GM19328 (cell line): ENCODE data around the gene FGF13.

Experiments used
- ATAC-seq: cut with Tn5 transposase; IDR thresholded peaks from one replicate; pipeline ENCODE4 v1.9.1; 2021; ENCODE audit warnings: mild to moderate bottlenecking, moderate library complexity; ENCODE audit not compliant: unreplicated experiment

The FGF13 gene

DNA sequence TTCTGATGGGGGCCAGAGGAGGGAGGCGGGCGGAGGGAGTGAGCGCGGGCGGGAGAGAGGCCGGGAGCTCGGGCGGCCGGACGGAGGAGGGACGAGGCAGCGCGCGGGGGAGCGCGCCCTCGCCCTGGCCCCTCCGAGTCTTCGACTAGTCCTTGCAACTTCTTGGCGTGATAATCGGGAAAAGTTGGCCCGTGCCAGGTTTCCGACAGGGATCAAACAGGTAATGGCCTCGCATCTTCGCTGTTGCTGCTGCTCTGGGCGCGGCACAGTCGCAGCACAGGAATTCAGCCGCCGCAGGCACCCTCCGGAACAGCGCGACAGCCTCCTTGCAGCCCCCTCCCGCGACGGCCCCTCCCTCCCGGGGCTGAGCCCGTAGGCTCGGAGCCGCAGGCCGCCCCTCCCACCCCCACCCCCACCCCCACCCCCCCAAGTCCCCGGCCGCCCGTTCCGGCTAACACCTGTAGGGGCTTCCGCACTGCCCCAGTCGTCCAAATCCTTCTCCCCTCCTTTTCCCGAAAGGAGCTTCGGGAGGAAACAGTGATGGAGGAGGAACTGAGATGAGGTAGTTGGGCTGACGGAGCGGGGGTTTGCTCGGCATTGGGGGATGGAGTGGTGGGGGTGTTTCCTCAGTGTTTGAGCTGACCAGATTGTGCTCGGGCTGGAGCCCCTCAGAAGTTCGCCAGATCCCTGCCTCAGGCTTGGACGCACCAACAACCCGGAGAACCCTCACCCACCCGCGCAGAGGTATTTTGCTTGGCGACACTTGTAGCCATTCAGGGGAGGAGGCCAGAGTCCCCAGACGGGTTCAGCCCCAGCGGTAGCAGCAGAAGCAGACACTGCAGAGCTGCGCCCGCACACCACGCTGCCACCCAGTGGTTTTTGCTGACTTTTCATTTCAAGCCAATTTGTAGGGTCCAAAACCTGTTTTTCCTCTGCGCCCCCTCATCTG is at the start of gene FGF13:
Gene FGF13 (minus strand): TSS at position 319 of the 949 bp plus-strand sequence. CDS start 714 bp downstream, outside the sequence.
- ATAC-seq: no peak

DNA sequence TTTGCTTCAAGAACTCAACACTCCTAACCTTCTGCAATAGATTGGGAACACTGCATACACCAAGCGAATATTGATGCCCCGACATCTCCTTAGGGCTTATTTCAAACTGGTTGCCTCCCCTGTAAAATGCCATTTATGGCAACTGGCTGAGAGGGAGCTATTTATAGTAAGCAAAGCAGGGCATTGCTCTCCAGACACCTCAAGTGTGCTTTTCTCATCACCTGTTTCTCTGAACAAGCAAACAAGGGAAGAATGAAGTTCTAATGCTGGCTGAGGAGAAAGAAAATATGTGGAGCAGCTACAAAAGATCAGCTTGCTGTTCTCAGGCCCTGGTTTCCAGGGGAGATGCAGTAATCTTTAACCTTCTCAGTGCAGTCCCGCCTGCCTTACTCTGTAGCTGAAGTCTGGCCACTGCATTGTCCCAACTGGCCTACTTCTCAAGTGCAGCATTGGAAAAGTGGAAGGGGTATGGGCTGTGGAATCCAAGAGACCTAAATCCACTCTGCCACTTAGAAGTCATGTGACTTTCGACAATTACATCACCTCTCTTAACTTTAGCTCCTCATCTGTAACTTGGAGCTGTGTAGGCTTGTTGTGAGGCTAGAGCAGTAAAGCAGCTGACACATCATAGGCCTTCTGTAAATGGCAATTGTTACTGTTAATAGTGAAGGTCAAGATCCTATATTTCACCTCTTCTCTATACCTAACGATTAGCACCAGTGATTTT is 47.9 kb upstream of the FGF13 start:
- no peak for ATAC-seq

GRCh38 chrX:138756234-138756633 is 44.7 kb upstream of the FGF13 start:
- no peak for ATAC-seq

GRCh38 chrX:138754861-138755260 is 43.3 kb upstream of the FGF13 start:
- no peak for ATAC-seq

DNA sequence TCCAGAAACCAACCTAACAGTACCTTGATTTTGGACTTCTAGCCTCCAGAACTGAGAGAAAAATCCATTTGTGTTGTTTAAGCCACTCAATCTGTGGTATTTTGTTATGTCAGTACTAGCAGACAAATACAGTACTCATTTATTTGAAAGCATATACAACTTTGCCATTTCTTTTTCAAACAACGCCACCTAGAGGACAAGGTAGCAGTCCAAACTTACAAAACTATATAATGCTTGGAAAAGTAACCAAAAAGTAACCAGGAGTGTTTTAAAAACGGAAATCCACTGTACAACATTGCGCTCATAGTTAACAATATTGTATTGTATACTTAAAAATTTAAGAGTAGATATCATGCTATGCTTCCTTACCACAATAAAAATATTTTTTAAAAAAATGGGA is 37.0 kb upstream of the FGF13 start:
- no peak for ATAC-seq

GRCh38 chrX:138745196-138745595 is 33.7 kb upstream of the FGF13 start:
- ATAC-seq: no peak

DNA sequence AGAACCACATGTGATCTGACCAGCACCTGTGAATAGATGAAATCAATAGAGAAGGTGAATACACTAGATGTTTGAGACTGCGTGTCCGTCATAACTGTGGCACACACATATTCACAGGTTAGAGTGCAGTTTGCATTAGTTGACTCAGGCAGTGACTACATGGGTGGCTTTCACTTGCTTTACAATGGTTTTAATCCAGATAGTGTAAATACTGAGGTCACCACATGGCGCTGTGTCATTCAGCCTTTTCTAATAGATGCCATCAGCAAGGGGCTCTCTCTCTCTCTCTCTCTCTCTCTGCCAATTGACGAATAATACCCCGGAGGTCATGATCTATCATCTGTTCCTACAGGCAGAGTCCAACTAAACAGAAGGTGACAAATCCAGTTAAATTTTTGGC is 30.7 kb upstream of the FGF13 start:
- ATAC-seq: no peak

DNA sequence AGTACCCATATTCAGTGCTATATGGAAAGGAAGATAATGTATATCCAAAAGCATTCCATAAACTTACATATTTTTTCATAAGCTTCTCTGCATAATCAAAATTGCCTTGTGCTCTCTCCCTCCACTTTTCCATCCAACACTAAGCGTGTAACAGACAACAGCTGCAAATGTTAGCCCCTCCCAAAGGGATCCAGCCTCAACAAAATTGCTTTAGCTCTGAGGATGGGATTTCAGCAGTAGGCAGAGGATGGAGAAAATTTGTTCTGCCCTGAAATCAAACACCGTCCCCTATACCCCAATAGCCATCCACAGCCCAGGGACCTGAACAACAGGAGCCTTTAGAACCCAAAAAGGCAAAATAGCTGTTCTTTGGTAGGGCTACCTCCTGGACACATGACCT is 28.8 kb upstream of the FGF13 start:
- ATAC-seq: no peak

GRCh38 chrX:138723301-138723700 is 11.8 kb upstream of the FGF13 start:
- no peak for ATAC-seq

DNA sequence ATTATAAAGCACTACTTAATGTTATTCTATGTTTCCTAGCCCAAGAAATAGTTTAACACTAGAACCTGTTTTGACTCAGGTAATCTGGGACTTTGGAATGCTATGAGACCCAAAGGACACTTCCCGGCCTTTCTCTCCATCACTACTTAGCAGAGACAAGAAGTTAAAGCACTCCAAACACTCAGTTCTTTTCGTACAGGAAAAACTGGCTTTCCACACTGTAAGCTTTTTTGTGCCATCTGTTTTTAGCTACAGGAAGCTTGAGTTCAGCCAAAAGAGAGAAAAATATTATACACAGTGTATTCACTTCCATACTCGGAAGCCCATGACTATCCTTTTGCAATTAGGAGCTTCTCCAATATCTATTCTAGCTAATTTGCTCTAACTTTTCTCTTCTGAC is 7.9 kb upstream of the FGF13 start:
- no peak for ATAC-seq

DNA sequence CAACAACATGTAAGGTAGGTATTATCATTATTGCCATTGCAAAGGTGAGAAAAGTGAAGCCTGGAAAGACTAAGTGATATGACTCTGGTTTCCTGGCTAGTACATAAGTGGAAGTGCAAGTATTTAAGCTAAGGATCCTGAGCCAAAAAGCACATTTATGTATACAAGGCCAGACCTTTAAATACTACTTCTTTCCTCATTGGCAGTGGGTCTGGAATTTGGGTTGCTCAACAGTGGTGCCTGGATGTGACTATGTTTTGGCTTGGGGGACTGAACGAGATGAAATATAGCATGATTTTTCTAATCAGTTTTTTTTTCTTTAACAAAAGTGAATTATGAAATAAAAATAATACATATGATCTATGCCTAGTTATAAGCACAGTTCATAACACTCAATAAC is 7.4 kb upstream of the FGF13 start:
- ATAC-seq: no peak

GRCh38 chrX:138710866-138711341 is 613 bp downstream of the FGF13 start:
- no peak for ATAC-seq

DNA sequence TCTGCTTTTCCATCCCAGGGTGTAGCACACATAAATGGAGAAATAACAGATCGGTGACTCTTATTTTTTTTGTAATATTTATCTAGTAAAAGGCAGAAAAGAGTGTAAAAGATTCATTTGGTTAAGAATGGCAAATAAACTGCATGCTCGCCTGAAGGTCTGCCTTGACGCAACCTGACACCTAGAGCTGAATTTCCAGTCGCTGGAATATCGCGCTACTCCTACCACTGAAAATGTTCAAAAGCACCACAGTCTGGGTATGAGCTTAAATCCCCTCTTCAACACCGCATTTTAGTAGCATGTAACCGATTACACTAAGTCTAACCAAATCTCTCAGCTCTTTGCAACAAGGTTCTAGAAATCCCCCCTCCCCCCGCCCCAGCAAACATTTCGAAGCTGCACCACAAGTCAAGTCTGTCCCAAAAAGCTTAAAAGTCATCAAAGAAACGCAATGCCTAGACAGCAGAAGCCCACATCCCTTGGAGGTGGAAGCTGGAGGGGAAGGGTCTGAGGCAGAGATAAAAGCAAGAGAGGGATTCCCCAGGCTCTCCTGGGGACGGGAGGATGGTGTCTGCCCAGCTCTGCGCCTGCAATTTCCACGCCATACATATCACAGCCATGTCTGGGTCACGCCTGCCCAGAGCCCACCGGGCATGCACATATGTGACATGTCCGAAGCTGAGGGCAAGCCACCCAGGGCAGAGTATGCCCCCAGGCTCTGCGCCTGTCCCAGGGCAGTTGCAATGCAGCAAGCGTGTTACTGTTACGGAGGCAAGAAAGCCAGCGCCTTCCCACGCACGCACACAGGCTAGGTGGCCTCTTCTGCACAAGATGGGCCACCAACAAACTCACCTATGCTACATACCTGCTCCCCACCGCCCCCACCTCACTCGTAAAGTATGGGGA is 1.4 kb downstream of the FGF13 start:
- ATAC-seq: no peak

DNA sequence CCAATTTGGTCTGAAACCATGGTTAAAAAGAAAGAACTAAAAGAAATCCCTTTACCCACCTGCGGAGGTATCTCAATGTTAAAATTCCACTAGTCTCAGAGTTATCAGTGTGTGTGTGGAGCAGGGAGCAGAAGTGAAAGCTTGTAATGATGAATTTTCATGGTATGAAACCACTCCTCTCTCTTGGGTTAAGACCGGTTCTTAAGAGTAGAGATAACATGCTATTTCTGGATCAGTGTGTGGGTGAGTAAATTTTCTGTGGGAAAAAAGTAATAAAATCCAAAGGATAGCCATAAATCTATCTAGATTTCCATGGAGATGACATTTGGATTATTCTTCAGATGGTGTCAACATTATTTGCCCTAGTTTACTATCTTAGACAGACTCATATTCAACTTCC is 3.2 kb downstream of the FGF13 start:
- no peak for ATAC-seq

DNA sequence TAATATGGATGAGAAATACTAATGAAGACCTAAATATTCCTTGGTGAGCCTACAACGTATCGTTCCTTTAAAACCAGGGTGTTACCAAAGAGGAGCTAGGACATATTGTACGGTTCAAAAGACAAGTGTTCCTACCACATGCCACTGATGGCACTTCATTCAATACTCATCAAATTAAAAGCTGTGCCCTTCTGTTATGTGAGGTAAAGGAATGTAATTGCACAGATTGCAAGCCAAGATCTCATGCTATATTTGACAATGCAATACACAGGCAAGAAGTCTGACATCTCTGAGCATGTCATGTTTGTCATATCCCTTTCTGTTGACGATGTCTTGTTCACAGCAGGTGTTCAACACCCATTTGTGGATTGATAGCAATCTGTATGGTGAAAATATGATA is 6.9 kb downstream of the FGF13 start:
- no peak for ATAC-seq

- ATAC-seq: no peak
Measured at GRCh38 chrX:138704101-138704500, 7.4 kb downstream of the FGF13 start.

DNA sequence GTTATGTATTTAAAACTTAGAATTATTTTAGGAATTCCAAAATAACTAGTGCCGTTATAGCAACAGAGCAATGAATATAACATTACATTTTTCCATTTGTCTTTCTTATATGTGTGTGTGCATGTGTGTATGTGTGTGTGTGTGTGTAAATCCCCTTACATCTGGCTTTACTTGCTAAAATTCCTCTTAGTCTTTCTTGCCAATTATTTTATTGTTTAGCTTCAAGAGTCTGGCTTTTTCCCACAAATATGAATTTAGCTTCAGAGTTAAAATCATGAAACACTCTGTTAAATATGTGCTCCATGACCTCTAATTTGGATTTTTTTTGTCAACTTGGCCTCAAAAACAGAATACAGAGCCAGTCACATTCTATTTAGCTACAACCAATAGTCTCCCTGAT is 18.9 kb downstream of the FGF13 start:
- ATAC-seq: no peak

GRCh38 chrX:138691186-138691585 is 20.3 kb downstream of the FGF13 start:
- ATAC-seq: no peak

GRCh38 chrX:138690591-138690990 is 20.9 kb downstream of the FGF13 start:
- ATAC-seq: no peak

GRCh38 chrX:138683600-138683999 is 27.9 kb downstream of the FGF13 start:
- no peak for ATAC-seq

DNA sequence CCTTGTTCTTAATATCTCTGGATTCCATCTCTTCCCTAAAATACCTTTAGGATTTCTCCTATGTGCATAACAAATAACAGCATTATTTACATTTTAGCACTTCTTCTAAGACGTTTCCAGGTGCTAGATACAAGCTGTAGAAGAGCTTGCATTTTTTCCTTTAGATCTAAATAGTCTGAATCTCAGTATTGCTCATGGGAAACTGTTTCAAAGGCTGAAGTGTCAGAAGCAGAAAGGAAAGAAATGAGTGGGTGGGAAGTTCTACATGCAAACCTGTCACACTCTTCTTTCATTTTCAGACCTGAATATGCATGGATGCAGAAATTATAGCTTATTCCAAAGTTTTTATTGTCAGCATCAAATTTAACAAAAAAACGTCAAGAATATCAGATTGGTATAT is 41.8 kb downstream of the FGF13 start:
- ATAC-seq: no peak
